C4-2B (cell line): ENCODE measurements around the gene TBC1D25.

Experiments used
- H3K27ac ChIP-seq: fragments of 450-650 bp; 2 replicates; pipeline ENCODE4 v1.5.1; 2017
- ZFX ChIP-seq: fragments of 450-650 bp; IDR thresholded peaks from 2 replicates; pipeline ENCODE4 v1.6.1; 2017
- TF ChIP-seq, protein P1 (sequence below): fragments of 450-650 bp; conservative IDR thresholded peaks from 2 replicates; pipeline ENCODE4 v1.5.1; 2017; ENCODE audit warnings: mild to moderate bottlenecking

The TBC1D25 gene

GRCh38 chrX:48597353-48598264 lies 58.1 kb downstream of the TBC1D25 start, which contains the start of gene WDR13:
Gene WDR13, plus strand, starts transcription at chrX:48597492. Its CDS starts 505 bp downstream, at chrX:48597997.
- no peak for TF ChIP-seq ZFX
- TF ChIP-seq, protein P1, sequence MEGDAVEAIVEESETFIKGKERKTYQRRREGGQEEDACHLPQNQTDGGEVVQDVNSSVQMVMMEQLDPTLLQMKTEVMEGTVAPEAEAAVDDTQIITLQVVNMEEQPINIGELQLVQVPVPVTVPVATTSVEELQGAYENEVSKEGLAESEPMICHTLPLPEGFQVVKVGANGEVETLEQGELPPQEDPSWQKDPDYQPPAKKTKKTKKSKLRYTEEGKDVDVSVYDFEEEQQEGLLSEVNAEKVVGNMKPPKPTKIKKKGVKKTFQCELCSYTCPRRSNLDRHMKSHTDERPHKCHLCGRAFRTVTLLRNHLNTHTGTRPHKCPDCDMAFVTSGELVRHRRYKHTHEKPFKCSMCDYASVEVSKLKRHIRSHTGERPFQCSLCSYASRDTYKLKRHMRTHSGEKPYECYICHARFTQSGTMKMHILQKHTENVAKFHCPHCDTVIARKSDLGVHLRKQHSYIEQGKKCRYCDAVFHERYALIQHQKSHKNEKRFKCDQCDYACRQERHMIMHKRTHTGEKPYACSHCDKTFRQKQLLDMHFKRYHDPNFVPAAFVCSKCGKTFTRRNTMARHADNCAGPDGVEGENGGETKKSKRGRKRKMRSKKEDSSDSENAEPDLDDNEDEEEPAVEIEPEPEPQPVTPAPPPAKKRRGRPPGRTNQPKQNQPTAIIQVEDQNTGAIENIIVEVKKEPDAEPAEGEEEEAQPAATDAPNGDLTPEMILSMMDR, result no peak
- H3K27ac ChIP-seq, result peak within 1 kb of the TSS; percentile 98

DNA sequence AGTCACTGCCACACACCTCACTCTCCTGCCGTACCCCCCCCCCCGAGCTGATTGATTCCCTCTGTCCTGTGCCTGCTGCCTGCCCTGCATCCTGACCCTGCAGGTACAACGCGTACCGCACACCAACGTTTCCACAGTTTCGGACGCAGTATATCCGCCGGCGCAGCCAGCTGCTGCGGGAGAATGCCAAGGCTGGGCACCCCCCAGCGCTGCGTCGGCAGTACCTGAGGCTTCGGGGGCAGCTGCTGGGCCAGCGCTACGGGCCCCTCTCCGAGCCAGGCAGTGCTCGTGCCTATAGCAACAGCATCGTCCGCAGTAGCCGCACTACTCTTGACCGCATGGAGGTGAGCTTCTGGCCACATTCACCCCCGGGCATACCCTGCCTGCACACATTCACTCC lies 59.1 kb downstream of the TBC1D25 start:
- peak overlapping the region; percentile 98 for H3K27ac ChIP-seq
- TF ChIP-seq ZFX, result no peak
- TF ChIP-seq, protein P1, result no peak

DNA sequence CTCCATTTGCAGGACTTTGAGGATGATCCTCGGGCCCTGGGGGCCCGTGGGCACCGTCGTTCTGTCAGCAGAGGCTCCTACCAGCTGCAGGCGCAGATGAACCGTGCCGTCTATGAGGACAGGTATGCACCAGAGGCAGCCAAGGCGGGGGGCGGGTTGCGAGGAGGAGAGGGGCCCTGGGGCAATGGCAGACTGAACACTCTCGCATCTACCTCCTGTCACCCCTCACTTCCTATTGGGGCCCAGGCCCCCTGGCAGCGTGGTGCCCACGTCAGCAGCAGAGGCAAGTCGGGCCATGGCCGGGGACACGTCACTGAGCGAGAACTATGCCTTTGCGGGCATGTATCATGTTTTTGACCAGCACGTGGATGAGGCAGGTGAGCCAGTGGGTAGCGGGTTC lies 59.8 kb downstream of the TBC1D25 start:
- TF ChIP-seq, protein P1, result no peak
- peak overlapping the region; percentile 98 for H3K27ac ChIP-seq

DNA sequence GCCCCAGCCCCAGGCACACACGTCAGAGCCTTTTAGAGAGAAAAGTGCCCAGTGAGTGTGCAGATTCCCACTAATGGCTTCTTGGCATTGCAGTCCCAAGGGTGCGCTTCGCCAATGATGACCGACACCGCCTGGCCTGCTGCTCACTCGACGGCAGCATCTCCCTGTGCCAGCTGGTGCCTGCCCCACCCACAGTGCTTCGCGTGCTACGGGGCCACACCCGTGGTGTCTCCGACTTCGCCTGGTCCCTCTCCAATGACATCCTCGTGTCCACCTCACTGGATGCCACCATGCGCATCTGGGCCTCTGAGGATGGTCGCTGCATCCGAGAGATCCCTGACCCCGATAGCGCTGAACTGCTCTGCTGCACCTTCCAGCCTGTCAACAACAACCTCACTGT lies 60.7 kb downstream of the TBC1D25 start:
- TF ChIP-seq, protein P1, result no peak
- TF ChIP-seq ZFX, result no peak
- no peak overlapping the region for H3K27ac ChIP-seq

GRCh38 chrX:48601741-48602394 lies 62.4 kb downstream of the TBC1D25 start:
- TF ChIP-seq, protein P1, result no peak
- no peak for TF ChIP-seq ZFX
- no peak overlapping the region for H3K27ac ChIP-seq

DNA sequence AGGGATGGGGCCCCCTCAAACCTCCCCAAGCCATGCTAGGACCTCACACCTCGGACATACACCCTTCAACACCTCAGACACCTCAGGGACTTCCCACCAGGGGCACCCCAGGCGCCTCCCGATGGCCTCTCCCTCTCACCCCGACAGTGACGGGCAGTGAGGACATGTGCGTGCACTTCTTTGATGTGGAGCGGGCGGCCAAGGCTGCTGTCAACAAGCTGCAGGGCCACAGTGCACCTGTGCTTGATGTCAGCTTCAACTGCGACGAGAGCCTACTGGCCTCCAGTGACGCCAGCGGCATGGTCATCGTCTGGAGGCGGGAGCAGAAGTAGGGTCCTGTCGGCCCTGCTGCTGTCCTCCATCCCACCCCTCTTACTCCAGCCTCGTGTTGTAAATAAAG lies 65.2 kb downstream of the TBC1D25 start:
- TF ChIP-seq, protein P1, result no peak
- no peak for TF ChIP-seq ZFX
- H3K27ac ChIP-seq, result no peak overlapping the region

DNA sequence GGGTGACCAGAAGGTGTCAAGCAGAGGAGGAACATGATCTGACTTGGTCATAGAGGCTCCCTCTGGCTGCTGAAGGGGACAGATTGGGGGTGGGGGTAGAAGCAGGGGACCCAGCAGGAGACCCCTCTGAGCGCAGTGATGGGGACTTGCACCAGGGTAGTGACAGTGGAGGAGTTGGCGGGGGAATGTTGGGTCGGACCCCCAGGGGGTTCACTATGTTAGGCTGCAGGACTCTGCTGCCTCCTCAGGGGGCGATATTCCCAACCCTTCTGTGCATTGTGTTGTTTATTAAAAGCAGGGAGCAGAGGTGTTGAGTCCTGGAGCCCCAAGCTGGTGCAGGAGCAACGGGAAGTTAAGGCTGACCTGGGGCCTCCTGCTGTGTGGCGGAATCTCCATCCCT lies 66.6 kb downstream of the TBC1D25 start:
- no peak overlapping the region for H3K27ac ChIP-seq
- TF ChIP-seq ZFX, result no peak
- TF ChIP-seq, protein P1, result no peak
